Osteoblast (primary cell): ENCODE results near the gene R3HDM4. TPM values are rescaled to one million over a fixed set of nuclear protein-coding genes. Genes with fewer than 3 reads are reported as not detected.
A peak's percentile ranks its signal among the peaks of the same experiment; 100 is the strongest.

ENCODE experiments used
- DNase-seq: peaks from one replicate; pipeline ENCODE4 v3.0.0; 2011; ENCODE audit warnings: low spot score, mixed read lengths; ENCODE audit not compliant: insufficient read length; ENCODE audit errors: missing footprints
- H2AFZ ChIP-seq: 2 replicates; pipeline ENCODE4 v1.6.0; 2011; ENCODE audit warnings: mild to moderate bottlenecking, low read length
- H3K27ac ChIP-seq: 2 replicates; pipeline ENCODE4 v1.5.1; 2011; ENCODE audit warnings: mild to moderate bottlenecking, low read depth, low read length, moderate library complexity
- H3K27me3 ChIP-seq: 2 replicates; pipeline ENCODE4 v1.6.0; 2012; ENCODE audit warnings: mild to moderate bottlenecking, control low read depth, inconsistent platforms, low read length, moderate library complexity; ENCODE audit not compliant: insufficient read depth
- H3K36me3 ChIP-seq: 2 replicates; pipeline ENCODE4 v1.5.1; 2011; ENCODE audit warnings: mild to moderate bottlenecking, low read length, control low read depth, moderate library complexity; ENCODE audit not compliant: insufficient read depth
- H3K4me1 ChIP-seq: 2 replicates; pipeline ENCODE4 v1.5.1; 2011; ENCODE audit warnings: mild to moderate bottlenecking, low read length, control low read depth, moderate library complexity; ENCODE audit not compliant: insufficient read depth
- H3K4me2 ChIP-seq: 2 replicates; pipeline ENCODE4 v1.6.0; 2011; ENCODE audit warnings: mild to moderate bottlenecking, low read length; ENCODE audit not compliant: insufficient read depth
- H3K4me3 ChIP-seq: fragments of 200-600 bp; sonication (generic); 3 replicates; pipeline ENCODE4 v1.5.1; 2012; ENCODE audit warnings: mild to moderate bottlenecking, low read length, inconsistent platforms; ENCODE audit not compliant: insufficient read depth
- H3K79me2 ChIP-seq: 2 replicates; pipeline ENCODE4 v1.6.0; 2012; ENCODE audit warnings: mild to moderate bottlenecking, low read length, control low read depth, inconsistent platforms; ENCODE audit not compliant: insufficient read depth
- H3K9me3 ChIP-seq: 2 replicates; pipeline ENCODE4 v1.5.1; 2011; ENCODE audit warnings: low read depth, low read length, control low read depth
- H4K20me1 ChIP-seq: 2 replicates; pipeline ENCODE4 v1.6.0; 2012; ENCODE audit warnings: mild to moderate bottlenecking, low read length, control low read depth; ENCODE audit not compliant: insufficient read depth
- total RNA-seq: library from RNA; depleted of rRNA; stranded (reverse); fragments of >200 nt; gene quantifications from 2 replicates; pipeline ENCODE4 v1.2.3, GENCODE V29; 2012
- TF ChIP-seq, protein P1 (sequence below): IDR thresholded peaks from 2 replicates; pipeline ENCODE4 v1.5.1; 2011; ENCODE audit warnings: mild to moderate bottlenecking, low read depth, low read length, moderate library complexity; ENCODE audit errors: extremely low read depth

R3HDM4 gene
- total RNA-seq, 1 donor: 31.1 TPM

- peaks cover 3% of the 10 kb centered on the region for H4K20me1 ChIP-seq
- H3K4me3 ChIP-seq: no peak overlapping the region
- no peak overlapping the region for H3K27ac ChIP-seq
- peaks cover 24% of the 10 kb centered on the region for H3K79me2 ChIP-seq
- no peaks in the 10 kb centered on the region for H3K36me3 ChIP-seq
- H3K4me2 ChIP-seq: no peak overlapping the region
- peak; percentile 92 for DNase-seq
- H3K4me1 ChIP-seq: peaks cover 12% of the 10 kb centered on the region
- H3K27me3 ChIP-seq: no peaks in the 10 kb centered on the region
- H2AFZ ChIP-seq: no peak overlapping the region
- TF ChIP-seq, protein P1, sequence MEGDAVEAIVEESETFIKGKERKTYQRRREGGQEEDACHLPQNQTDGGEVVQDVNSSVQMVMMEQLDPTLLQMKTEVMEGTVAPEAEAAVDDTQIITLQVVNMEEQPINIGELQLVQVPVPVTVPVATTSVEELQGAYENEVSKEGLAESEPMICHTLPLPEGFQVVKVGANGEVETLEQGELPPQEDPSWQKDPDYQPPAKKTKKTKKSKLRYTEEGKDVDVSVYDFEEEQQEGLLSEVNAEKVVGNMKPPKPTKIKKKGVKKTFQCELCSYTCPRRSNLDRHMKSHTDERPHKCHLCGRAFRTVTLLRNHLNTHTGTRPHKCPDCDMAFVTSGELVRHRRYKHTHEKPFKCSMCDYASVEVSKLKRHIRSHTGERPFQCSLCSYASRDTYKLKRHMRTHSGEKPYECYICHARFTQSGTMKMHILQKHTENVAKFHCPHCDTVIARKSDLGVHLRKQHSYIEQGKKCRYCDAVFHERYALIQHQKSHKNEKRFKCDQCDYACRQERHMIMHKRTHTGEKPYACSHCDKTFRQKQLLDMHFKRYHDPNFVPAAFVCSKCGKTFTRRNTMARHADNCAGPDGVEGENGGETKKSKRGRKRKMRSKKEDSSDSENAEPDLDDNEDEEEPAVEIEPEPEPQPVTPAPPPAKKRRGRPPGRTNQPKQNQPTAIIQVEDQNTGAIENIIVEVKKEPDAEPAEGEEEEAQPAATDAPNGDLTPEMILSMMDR: no peak
- no peaks in the 10 kb centered on the region for H3K9me3 ChIP-seq
These were observed 14.9 kb upstream of the R3HDM4 start for GRCh38 chr19:927780-928401.

DNA sequence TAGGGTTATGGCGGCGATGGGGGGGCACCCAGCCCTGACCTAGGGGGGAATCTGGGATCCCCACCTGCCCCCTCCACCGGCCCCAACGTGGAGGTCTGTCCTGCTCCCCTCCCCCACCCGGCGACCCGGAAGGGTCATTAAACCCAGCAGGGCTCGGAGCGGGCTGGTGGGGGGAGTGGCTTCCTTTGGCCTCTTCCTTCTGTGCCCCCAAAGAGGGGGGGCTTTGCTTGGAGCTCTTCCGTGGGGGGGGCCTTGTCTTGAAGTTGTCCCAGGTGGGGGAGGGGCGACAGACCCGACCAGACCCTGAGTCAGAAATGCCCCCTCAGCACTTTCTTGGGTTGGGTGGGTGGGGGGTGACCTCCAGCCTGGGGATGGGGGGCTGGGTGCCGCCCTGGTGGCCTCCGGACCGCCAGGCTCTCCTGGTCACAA is 14.3 kb upstream of the R3HDM4 start:
- TF ChIP-seq, protein P1: no peak
- Histone ChIP-seq H3K4me1 (peaks cover 7% of the 10 kb centered on the region), H3K4me2 (peak overlapping the region; percentile 76), H4K20me1 (peaks cover 3% of the 10 kb centered on the region), H3K4me3 (peak overlapping the region; percentile 87), H3K27me3 (no peaks in the 10 kb centered on the region), H3K79me2 (peaks cover 20% of the 10 kb centered on the region), H3K9me3 (no peaks in the 10 kb centered on the region), H3K27ac (no peak overlapping the region), H3K36me3 (no peaks in the 10 kb centered on the region), H2AFZ (no peak overlapping the region)
- peak; percentile 96 for DNase-seq

DNA sequence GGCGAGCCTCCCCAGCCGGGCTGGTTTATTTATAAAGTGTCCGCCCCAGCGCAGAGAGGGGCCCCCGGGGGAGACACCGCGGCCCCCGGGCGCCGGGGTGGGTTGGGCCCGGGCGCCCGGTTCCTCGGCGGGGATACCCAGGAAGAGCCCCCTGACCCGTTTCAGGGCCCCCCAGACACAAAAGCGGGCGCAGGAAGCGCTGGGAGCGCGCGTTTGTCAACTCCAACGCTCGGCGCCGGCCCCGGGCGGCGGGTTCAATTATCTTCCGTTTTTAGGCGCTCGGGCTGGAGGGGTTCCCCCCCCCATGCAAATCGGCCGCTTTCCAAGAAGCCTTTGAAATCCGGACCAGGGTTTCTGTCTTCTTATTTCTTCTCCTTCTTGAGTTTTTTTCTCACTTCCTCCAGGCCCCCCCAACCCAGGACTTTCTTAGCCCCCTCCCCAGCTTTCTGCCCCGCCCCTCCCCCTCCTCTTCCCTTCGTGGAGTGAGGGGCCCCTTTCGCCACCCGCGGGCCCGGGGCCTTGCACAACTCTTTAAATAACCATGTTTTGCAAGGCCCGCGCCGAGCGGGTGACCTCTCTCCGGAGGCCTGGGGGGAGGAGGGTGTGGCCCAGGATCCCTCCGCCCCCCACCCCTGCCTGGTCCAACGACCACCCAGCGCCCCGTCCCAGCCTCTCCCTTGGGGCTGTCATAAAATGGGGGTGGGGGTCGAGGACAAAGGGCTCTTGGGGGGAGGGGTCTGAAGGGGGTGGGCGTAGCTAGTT is 13.8 kb upstream of the R3HDM4 start:
- H3K36me3 ChIP-seq: no peaks in the 10 kb centered on the region
- H3K4me1 ChIP-seq: peaks cover 10% of the 10 kb centered on the region
- peak overlapping the region; percentile 76 for H3K4me2 ChIP-seq
- H4K20me1 ChIP-seq: peaks cover 3% of the 10 kb centered on the region
- no peaks in the 10 kb centered on the region for H3K9me3 ChIP-seq
- no peaks in the 10 kb centered on the region for H3K27me3 ChIP-seq
- H3K79me2 ChIP-seq: peaks cover 20% of the 10 kb centered on the region
- H2AFZ ChIP-seq: no peak overlapping the region
- TF ChIP-seq, protein P1: no peak
- peak overlapping the region; percentile 28 for H3K27ac ChIP-seq
- peak overlapping the region; percentile 87 for H3K4me3 ChIP-seq
- DNase-seq: peak; percentile 98

DNA sequence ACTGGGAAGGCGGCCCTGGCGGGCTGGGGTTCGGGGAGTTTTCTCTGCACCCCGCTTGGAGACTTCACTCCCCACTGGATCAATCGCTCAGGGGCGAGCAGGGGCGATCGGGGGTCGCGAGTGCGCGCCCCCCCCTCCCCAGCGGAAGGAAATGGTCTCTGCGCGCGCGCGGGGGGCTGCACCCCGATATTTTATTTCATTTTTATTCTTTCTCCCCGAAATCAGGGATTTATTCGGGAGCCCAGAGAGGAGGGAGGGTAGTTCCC is 13.2 kb upstream of the R3HDM4 start:
- H3K27me3 ChIP-seq: peaks cover 1% of the 10 kb centered on the region
- H3K4me1 ChIP-seq: peaks cover 10% of the 10 kb centered on the region
- H3K36me3 ChIP-seq: no peaks in the 10 kb centered on the region
- peaks cover 20% of the 10 kb centered on the region for H3K79me2 ChIP-seq
- TF ChIP-seq, protein P1: no peak
- peak overlapping the region; percentile 76 for H3K4me2 ChIP-seq
- peak overlapping the region; percentile 28 for H3K27ac ChIP-seq
- DNase-seq: peak; percentile 99
- H3K9me3 ChIP-seq: no peaks in the 10 kb centered on the region
- no peak overlapping the region for H2AFZ ChIP-seq
- peaks cover 3% of the 10 kb centered on the region for H4K20me1 ChIP-seq
- peak overlapping the region; percentile 87 for H3K4me3 ChIP-seq
